Measurements from ENCODE around the gene PAK5.

The PAK5 gene

DNA sequence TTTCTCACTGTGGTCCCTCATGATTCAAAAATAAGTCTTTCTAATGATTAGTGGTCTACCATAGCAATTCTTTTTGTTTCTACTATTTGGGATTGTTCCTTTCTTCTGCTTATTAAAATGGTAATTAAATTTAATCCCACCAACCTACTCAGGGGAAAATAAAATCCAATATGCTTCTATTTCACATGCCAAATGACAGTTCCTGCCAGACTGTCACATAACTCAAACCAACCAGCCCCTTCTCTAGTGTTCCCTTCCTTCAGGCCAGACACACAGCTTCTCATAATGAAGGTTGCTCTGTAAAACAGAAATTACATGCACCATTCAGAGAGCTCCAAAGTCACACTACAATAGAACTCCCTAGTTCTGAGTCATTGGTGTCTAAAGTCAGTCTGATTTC is 23.2 kb downstream of the PAK5 start:
- TF ChIP-seq, protein P1, sequence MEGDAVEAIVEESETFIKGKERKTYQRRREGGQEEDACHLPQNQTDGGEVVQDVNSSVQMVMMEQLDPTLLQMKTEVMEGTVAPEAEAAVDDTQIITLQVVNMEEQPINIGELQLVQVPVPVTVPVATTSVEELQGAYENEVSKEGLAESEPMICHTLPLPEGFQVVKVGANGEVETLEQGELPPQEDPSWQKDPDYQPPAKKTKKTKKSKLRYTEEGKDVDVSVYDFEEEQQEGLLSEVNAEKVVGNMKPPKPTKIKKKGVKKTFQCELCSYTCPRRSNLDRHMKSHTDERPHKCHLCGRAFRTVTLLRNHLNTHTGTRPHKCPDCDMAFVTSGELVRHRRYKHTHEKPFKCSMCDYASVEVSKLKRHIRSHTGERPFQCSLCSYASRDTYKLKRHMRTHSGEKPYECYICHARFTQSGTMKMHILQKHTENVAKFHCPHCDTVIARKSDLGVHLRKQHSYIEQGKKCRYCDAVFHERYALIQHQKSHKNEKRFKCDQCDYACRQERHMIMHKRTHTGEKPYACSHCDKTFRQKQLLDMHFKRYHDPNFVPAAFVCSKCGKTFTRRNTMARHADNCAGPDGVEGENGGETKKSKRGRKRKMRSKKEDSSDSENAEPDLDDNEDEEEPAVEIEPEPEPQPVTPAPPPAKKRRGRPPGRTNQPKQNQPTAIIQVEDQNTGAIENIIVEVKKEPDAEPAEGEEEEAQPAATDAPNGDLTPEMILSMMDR (IDR thresholded peaks at IDR 0.05): no peak

DNA sequence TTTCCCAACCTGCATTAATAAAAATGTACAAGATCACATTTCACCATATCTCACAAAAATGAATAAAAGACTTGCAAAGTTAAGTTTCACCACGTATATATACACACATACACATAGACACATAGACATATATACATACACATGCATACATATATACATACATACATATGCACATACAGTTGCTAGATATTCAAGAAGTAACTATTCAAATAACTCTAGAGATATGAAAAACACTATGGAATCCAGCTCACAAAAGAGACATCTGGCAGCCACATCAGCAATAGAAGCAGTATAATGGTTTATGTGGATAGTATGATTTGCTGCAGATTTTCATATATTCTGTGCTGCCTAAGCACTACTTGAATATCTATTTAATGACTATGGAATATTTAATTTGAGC is 28.1 kb downstream of the PAK5 start:
- TF ChIP-seq, protein P1 (IDR thresholded peaks at IDR 0.05): no peak

DNA sequence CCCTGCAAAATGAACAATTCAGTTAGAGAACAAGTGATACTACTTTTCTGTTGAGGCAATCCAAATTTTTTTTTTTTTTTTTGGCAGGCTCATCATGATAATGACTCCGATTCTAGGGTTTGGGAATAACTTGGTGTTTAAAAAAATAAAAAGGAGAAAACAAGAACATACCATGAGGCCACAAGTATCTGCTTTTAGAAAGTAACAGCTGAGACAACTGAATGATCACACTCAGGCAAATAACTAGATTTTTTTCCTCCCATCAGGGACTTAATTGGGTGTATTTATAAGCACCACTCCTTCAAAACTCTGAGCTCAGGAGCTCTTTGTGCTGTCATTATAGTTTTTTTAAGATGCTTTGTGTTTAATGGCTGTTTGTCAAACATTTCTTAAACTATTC is 29.6 kb downstream of the PAK5 start:
- TF ChIP-seq, protein P1 (IDR thresholded peaks at IDR 0.05): no peak

DNA sequence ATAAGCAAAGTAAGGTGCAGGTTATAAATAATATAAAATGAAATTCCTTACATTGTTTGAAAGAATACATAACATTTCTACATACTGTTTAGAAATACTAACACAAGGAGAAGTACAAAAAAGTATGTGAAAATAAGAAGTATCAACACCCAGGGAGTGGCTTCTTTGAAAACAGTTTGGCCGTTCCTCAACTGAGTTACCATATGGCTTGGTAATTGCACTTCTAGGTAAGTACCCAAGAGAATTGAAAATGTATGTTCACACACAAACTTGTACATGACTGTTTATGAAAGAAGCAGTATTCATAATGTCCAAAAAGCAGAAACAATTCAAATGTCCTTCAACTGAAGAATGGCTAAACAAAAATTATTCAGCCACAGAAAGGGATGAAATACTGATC is 30.7 kb downstream of the PAK5 start:
- TF ChIP-seq, protein P1 (IDR thresholded peaks at IDR 0.05): no peak

DNA sequence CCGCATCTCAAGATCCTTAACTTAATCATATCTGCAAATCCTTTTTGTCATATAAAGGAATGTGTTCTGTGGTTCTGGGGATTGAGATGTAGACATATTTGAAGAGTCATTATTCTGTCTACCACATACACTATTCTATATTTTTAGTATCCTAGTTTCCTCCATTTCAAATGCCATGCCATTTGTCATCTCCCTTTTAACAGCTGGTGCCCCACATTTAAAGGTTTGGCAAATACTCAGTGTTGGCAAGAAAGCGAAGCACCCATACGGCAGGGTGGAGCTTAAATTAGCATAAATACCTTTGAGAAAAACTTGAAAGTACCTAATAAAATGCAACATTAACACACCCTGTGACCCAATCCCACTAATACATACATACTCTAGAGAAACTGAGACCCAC is 31.7 kb downstream of the PAK5 start:
- TF ChIP-seq, protein P1 (IDR thresholded peaks at IDR 0.05): no peak

DNA sequence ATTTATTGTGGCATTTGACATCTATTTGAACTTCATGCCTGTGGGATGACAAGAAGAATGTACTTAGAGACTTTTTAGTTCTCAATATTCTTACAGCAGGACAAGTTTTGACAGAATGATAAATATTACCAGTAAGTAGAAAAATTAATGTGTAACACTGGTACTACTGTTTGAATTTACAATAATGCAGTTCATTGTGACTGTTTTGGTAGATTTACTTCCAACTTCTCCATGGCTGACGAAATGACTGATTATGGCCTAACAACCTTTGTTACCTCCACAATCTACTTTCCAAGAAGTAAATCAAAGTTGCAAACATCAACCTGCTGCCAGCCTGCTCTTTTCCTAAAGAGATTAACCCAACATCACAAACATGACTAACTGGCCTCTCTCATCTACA is 38.5 kb downstream of the PAK5 start:
- TF ChIP-seq, protein P1 (IDR thresholded peaks at IDR 0.05): no peak

DNA sequence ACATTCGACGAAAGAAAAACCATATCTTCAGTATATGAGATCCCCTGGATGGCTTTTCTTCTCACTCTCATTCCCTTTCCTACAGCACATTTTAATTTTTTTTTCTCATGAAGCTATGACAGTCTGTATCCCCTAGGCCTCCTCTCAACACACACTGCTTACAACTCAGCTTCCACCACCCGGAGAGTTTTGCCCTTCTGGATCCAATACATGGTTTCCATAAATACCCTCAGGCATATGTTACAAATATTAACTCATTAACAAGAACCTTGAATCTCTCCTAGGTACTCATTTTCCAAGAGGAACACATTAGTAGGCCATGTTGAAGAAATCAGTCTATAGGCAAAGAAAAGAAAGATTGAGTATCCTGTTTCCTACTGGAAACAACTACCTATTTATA is 44.0 kb downstream of the PAK5 start:
- TF ChIP-seq, protein P1 (IDR thresholded peaks at IDR 0.05): no peak

DNA sequence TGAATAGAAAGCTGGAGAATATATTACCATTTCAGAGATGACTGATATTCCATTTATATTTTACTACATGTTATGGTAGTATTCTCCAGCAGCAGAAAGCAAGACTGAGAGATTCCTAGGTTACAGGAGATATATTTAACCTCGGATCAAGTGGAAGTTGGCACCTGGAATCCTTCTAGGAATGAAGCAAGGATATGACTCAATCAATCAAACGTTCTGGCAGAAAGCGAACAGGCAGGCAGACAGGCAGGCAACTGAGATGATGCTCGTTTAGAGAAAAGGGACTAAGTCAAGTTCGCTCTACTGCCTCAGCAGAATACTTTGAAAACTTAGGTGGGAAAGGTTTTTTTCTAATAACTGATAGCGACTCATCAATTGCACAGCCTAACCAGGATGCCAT is 46.2 kb downstream of the PAK5 start:
- TF ChIP-seq, protein P1 (IDR thresholded peaks at IDR 0.05): no peak

Measured in LNCAP (cell line).